Right lobe of liver (tissue), 4 donors: ENCODE measurements around the gene CHFR.

Experiments
- CTCF ChIP-seq, 4 donors: fragments of 200-600 bp in 3 of 4; fragments of 450-650 bp in 1 of 4; IDR thresholded peaks; one replicate each; pipeline versions ENCODE4 v1.5.1 to v1.8.0; 2016 to 2022; ENCODE audit warnings: antibody characterized with exemption in 4 of 4, mild to moderate bottlenecking in 2 of 4
- POLR2A ChIP-seq: fragments of 450-650 bp; IDR thresholded peaks from one replicate; pipeline ENCODE4 v1.6.1; 2017; ENCODE audit warnings: antibody characterized with exemption, mild to moderate bottlenecking
- donor health status: DM: no; HTN: no; CAD: no.
- donor health status: DM: no; HTN: no; CAD: no.
- donor health status: DM: no; HTN: yes; CAD: no.

DNA sequence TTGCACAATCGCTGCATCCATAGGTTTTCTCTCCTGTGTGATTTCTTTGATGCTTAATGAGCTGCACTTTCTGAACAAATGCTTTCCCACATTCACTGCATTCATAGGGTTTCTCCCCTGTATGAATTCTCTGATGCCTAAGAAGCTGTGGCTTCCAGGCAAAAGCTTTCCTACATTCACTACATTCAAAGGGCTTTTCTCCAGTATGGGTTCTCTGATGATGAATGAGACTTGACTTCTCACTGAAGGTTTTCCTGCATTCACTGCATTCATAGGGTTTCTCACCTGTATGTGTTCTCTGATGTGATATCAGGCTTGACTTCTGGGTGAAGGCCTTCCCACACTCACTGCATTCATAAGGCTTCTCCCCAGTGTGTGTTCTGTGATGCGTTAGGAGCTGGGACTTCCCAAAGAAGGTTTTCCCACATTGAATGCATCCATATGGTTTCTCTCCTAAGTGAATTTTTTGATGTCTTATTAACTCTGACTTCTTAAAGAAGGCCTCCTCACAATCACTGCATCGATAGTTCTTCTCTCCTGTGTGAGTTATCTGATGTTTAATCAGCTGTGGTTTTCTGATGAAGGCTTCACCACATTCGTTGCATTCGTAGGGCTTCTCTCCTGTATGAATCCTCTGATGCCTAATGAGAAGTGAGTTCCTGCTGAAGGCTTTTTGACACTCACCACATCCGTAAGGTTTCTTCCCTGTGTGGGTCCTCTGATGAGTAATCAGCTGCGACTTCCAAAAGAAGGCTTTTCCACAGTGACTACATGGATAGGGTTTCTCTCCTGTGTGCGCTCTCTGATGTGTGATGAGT lies 38.4 kb upstream of the CHFR start:
- TF ChIP-seq CTCF (IDR thresholded peaks at IDR 0.05) (no peak), POLR2A (no peak)
